ENCODE data around the gene APOL3.
"Not testable (repeated sequence)": the region's sequence is repeated elsewhere in the genome, so short reads cannot be mapped to it uniquely, and the experiment has no call there.

Gene APOL3

GRCh38 chr22:36192542-36192941, 32.0 kb upstream of the APOL3 start:
- Histone ChIP-seq H3K27ac (ENCODE audit: low read length) (no peak overlapping the region), H3K9me3 (ENCODE audit: control insufficient read depth in 1 of 2, low read length in 2 of 2) (no peaks in the 10 kb centered on the region), H3K4me3 (ENCODE audit: low read depth in 1 of 2, low read length in 2 of 2) (no peak overlapping the region), H3K27me3 (ENCODE audit: low read depth, low read length) (no peaks in the 10 kb centered on the region), H3K4me1 (ENCODE audit: control insufficient read depth in 1 of 2, insufficient read depth in 2 of 2, low read length in 2 of 2) (peaks cover 0 to 20% of the 10 kb centered on the region in 2 donors), H3K36me3 (ENCODE audit: control insufficient read depth in 1 of 2, insufficient read depth in 2 of 2, low read length in 2 of 2) (no peaks in the 10 kb centered on the region)

GRCh38 chr22:36191106-36191836, 30.7 kb upstream of the APOL3 start:
- Histone ChIP-seq H3K36me3 (ENCODE audit: control insufficient read depth in 1 of 2, insufficient read depth in 2 of 2, low read length in 2 of 2) (no peaks in the 10 kb centered on the region), H3K27me3 (ENCODE audit: low read depth, low read length) (no peaks in the 10 kb centered on the region), H3K9me3 (ENCODE audit: control insufficient read depth in 1 of 2, low read length in 2 of 2) (no peaks in the 10 kb centered on the region), H3K27ac (ENCODE audit: low read length) (no peak overlapping the region), H3K4me1 (ENCODE audit: control insufficient read depth in 1 of 2, insufficient read depth in 2 of 2, low read length in 2 of 2) (peaks cover 0 to 12% of the 10 kb centered on the region in 2 donors), H3K4me3 (ENCODE audit: low read depth in 1 of 2, low read length in 2 of 2) (no peak overlapping the region)

GRCh38 chr22:36187862-36188261, 27.3 kb upstream of the APOL3 start:
- H3K9me3 ChIP-seq (ENCODE audit: control insufficient read depth in 1 of 2, low read length in 2 of 2); H3K4me3 ChIP-seq (ENCODE audit: low read depth in 1 of 2, low read length in 2 of 2); H3K36me3 ChIP-seq (ENCODE audit: control insufficient read depth in 1 of 2, insufficient read depth in 2 of 2, low read length in 2 of 2); H3K4me1 ChIP-seq (ENCODE audit: control insufficient read depth in 1 of 2, insufficient read depth in 2 of 2, low read length in 2 of 2); H3K27ac ChIP-seq (ENCODE audit: low read length); H3K27me3 ChIP-seq (ENCODE audit: low read depth, low read length): not testable (repeated sequence)

GRCh38 chr22:36185828-36186624, 25.5 kb upstream of the APOL3 start:
- no peaks in the 10 kb centered on the region for H3K9me3 ChIP-seq (ENCODE audit: control insufficient read depth in 1 of 2, low read length in 2 of 2)
- H3K27ac ChIP-seq (ENCODE audit: low read length): no peak overlapping the region
- H3K36me3 ChIP-seq (ENCODE audit: control insufficient read depth in 1 of 2, insufficient read depth in 2 of 2, low read length in 2 of 2): no peaks in the 10 kb centered on the region
- no peak overlapping the region for H3K4me3 ChIP-seq (ENCODE audit: low read depth in 1 of 2, low read length in 2 of 2)
- H3K4me1 ChIP-seq (ENCODE audit: control insufficient read depth in 1 of 2, insufficient read depth in 2 of 2, low read length in 2 of 2): no peaks in the 10 kb centered on the region
- no peaks in the 10 kb centered on the region for H3K27me3 ChIP-seq (ENCODE audit: low read depth, low read length)

GRCh38 chr22:36184433-36185025, 24.0 kb upstream of the APOL3 start:
- no peaks in the 10 kb centered on the region for H3K4me1 ChIP-seq (ENCODE audit: control insufficient read depth in 1 of 2, insufficient read depth in 2 of 2, low read length in 2 of 2)
- H3K9me3 ChIP-seq (ENCODE audit: control insufficient read depth in 1 of 2, low read length in 2 of 2): no peaks in the 10 kb centered on the region
- H3K27me3 ChIP-seq (ENCODE audit: low read depth, low read length): no peaks in the 10 kb centered on the region
- H3K27ac ChIP-seq (ENCODE audit: low read length): no peak overlapping the region
- no peak overlapping the region for H3K4me3 ChIP-seq (ENCODE audit: low read depth in 1 of 2, low read length in 2 of 2)
- no peaks in the 10 kb centered on the region for H3K36me3 ChIP-seq (ENCODE audit: control insufficient read depth in 1 of 2, insufficient read depth in 2 of 2, low read length in 2 of 2)

GRCh38 chr22:36183446-36183845, 22.9 kb upstream of the APOL3 start:
- no peaks in the 10 kb centered on the region for H3K27me3 ChIP-seq (ENCODE audit: low read depth, low read length)

GRCh38 chr22:36182857-36183256, 22.3 kb upstream of the APOL3 start:
- Histone ChIP-seq H3K27me3 (ENCODE audit: low read depth, low read length) (no peaks in the 10 kb centered on the region), H3K27ac (ENCODE audit: low read length) (no peak overlapping the region), H3K9me3 (ENCODE audit: control insufficient read depth in 1 of 2, low read length in 2 of 2) (no peaks in the 10 kb centered on the region), H3K36me3 (ENCODE audit: control insufficient read depth in 1 of 2, insufficient read depth in 2 of 2, low read length in 2 of 2) (no peaks in the 10 kb centered on the region), H3K4me1 (ENCODE audit: control insufficient read depth in 1 of 2, insufficient read depth in 2 of 2, low read length in 2 of 2) (no peaks in the 10 kb centered on the region), H3K4me3 (ENCODE audit: low read depth in 1 of 2, low read length in 2 of 2) (no peak overlapping the region)

More at GRCh38 chr22:36183446-36183845, 22.9 kb upstream of the APOL3 start:
- H3K4me1 ChIP-seq (ENCODE audit: control insufficient read depth in 1 of 2, insufficient read depth in 2 of 2, low read length in 2 of 2): no peaks in the 10 kb centered on the region
- H3K27ac ChIP-seq (ENCODE audit: low read length): no peak overlapping the region
- H3K4me3 ChIP-seq (ENCODE audit: low read depth in 1 of 2, low read length in 2 of 2): no peak overlapping the region
- no peaks in the 10 kb centered on the region for H3K36me3 ChIP-seq (ENCODE audit: control insufficient read depth in 1 of 2, insufficient read depth in 2 of 2, low read length in 2 of 2)
- H3K9me3 ChIP-seq (ENCODE audit: control insufficient read depth in 1 of 2, low read length in 2 of 2): no peaks in the 10 kb centered on the region

- no peak overlapping the region for H3K4me3 ChIP-seq (ENCODE audit: low read depth in 1 of 2, low read length in 2 of 2)
- no peak overlapping the region for H3K27ac ChIP-seq (ENCODE audit: low read length)
- no peaks in the 10 kb centered on the region for H3K9me3 ChIP-seq (ENCODE audit: control insufficient read depth in 1 of 2, low read length in 2 of 2)
- no peaks in the 10 kb centered on the region for H3K4me1 ChIP-seq (ENCODE audit: control insufficient read depth in 1 of 2, insufficient read depth in 2 of 2, low read length in 2 of 2)
- no peaks in the 10 kb centered on the region for H3K36me3 ChIP-seq (ENCODE audit: control insufficient read depth in 1 of 2, insufficient read depth in 2 of 2, low read length in 2 of 2)
- no peaks in the 10 kb centered on the region for H3K27me3 ChIP-seq (ENCODE audit: low read depth, low read length)
Measured at GRCh38 chr22:36182056-36182455, 21.5 kb upstream of the APOL3 start.

- Histone ChIP-seq H3K27ac (ENCODE audit: low read length) (no peak overlapping the region), H3K4me1 (ENCODE audit: control insufficient read depth in 1 of 2, insufficient read depth in 2 of 2, low read length in 2 of 2) (no peaks in the 10 kb centered on the region), H3K9me3 (ENCODE audit: control insufficient read depth in 1 of 2, low read length in 2 of 2) (no peaks in the 10 kb centered on the region), H3K36me3 (ENCODE audit: control insufficient read depth in 1 of 2, insufficient read depth in 2 of 2, low read length in 2 of 2) (no peaks in the 10 kb centered on the region), H3K4me3 (ENCODE audit: low read depth in 1 of 2, low read length in 2 of 2) (no peak overlapping the region), H3K27me3 (ENCODE audit: low read depth, low read length) (no peaks in the 10 kb centered on the region)
Measured at GRCh38 chr22:36180928-36181327, 20.4 kb upstream of the APOL3 start.

GRCh38 chr22:36180038-36180880, 19.7 kb upstream of the APOL3 start:
- Histone ChIP-seq H3K36me3 (ENCODE audit: control insufficient read depth in 1 of 2, insufficient read depth in 2 of 2, low read length in 2 of 2) (no peaks in the 10 kb centered on the region), H3K27ac (ENCODE audit: low read length) (no peak overlapping the region), H3K4me3 (ENCODE audit: low read depth in 1 of 2, low read length in 2 of 2) (no peak overlapping the region), H3K27me3 (ENCODE audit: low read depth, low read length) (no peaks in the 10 kb centered on the region), H3K4me1 (ENCODE audit: control insufficient read depth in 1 of 2, insufficient read depth in 2 of 2, low read length in 2 of 2) (no peaks in the 10 kb centered on the region), H3K9me3 (ENCODE audit: control insufficient read depth in 1 of 2, low read length in 2 of 2) (no peaks in the 10 kb centered on the region)

GRCh38 chr22:36177160-36177559, 16.6 kb upstream of the APOL3 start:
- Histone ChIP-seq H3K27me3 (ENCODE audit: low read depth, low read length) (no peaks in the 10 kb centered on the region), H3K27ac (ENCODE audit: low read length) (no peak overlapping the region), H3K4me3 (ENCODE audit: low read depth in 1 of 2, low read length in 2 of 2) (no peak overlapping the region), H3K9me3 (ENCODE audit: control insufficient read depth in 1 of 2, low read length in 2 of 2) (no peaks in the 10 kb centered on the region), H3K36me3 (ENCODE audit: control insufficient read depth in 1 of 2, insufficient read depth in 2 of 2, low read length in 2 of 2) (no peaks in the 10 kb centered on the region), H3K4me1 (ENCODE audit: control insufficient read depth in 1 of 2, insufficient read depth in 2 of 2, low read length in 2 of 2) (no peaks in the 10 kb centered on the region)

Data from muscle layer of duodenum (tissue), 2 donors.